GM21423 (cell line): ENCODE results near the gene DTL.
A peak's percentile ranks its signal among the peaks of the same experiment; 100 is the strongest.

Experiments used
- ATAC-seq: cut with Tn5 transposase; IDR thresholded peaks from one replicate; pipeline ENCODE4 v1.9.1; 2021; ENCODE audit warnings: mild to moderate bottlenecking, moderate library complexity; ENCODE audit not compliant: unreplicated experiment

The DTL gene

DNA sequence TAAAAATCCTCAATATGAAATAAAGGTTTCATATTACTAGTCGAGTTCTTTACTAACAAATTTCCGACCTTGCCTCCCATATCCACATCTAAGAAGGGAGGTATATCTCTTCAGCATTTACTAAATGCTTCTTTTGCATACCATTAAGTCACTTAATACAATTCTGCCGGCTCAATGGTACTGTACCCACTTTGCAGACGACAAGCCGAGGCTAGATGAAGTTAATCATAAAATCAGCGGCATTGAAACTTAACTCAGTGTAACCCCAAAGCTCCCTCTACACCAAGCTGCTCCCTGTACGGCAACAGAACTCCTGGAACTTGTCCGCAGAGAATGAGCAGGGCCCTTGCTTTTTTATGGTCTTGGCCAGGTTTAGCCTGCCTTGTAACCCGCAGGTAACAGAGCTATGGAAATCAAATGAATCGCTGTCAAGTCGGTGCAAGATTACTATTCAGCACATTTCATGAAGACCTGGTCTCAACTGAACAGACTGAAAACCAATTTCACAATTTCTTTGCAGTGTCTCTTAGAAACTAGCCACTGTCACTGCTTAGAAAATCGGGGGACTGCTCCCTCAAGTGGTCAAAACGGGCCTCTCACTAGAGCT lies 929 bp upstream of the DTL start:
- ATAC-seq: peak; percentile 0

- peak; percentile 10 for ATAC-seq
These were observed 472 bp downstream of the DTL start for GRCh38 chr1:212035835-212036605.

- ATAC-seq: no peak
These were observed 2.4 kb downstream of the DTL start for GRCh38 chr1:212037900-212038299.

DNA sequence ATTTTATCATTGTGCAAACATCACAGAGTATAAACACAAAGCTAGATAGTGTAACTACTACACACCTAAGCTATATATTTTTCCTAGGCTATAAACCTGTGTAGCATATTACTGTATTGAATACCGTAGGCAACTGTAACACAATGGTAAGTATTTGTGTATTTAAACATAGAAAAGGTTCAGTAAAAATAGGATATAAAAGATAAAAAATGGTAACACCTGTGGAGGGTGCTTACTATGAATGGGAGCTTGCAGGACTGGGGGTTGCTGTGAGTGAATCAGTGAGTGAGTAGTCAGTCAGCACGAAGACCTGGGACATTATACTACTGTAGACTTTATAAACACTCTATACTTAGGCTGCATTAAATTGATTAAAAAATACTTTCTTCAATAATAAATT lies 4.1 kb downstream of the DTL start:
- no peak for ATAC-seq

GRCh38 chr1:212040629-212041412 lies 5.3 kb downstream of the DTL start:
- no peak for ATAC-seq

- ATAC-seq: no peak
These were observed 6.9 kb downstream of the DTL start for GRCh38 chr1:212042436-212042835.

GRCh38 chr1:212044851-212045250 lies 9.3 kb downstream of the DTL start:
- no peak for ATAC-seq

- no peak for ATAC-seq
These were observed 10.4 kb downstream of the DTL start for GRCh38 chr1:212045981-212046380.

GRCh38 chr1:212053993-212054392 lies 18.4 kb downstream of the DTL start:
- ATAC-seq: no peak

GRCh38 chr1:212055333-212055732 lies 19.8 kb downstream of the DTL start:
- ATAC-seq: no peak

- ATAC-seq: no peak
These were observed 25.3 kb downstream of the DTL start for GRCh38 chr1:212060632-212061472.

- no peak for ATAC-seq
These were observed 27.4 kb downstream of the DTL start for GRCh38 chr1:212062832-212063438.

- no peak for ATAC-seq
These were observed 32.2 kb downstream of the DTL start for GRCh38 chr1:212067787-212068186.

- no peak for ATAC-seq
These were observed 35.3 kb downstream of the DTL start for GRCh38 chr1:212070720-212071302.

- ATAC-seq: no peak
These were observed 36.5 kb downstream of the DTL start for GRCh38 chr1:212072047-212072446.

- no peak for ATAC-seq
These were observed 37.9 kb downstream of the DTL start for GRCh38 chr1:212073490-212073889.

GRCh38 chr1:212074313-212074712 lies 38.8 kb downstream of the DTL start:
- no peak for ATAC-seq

DNA sequence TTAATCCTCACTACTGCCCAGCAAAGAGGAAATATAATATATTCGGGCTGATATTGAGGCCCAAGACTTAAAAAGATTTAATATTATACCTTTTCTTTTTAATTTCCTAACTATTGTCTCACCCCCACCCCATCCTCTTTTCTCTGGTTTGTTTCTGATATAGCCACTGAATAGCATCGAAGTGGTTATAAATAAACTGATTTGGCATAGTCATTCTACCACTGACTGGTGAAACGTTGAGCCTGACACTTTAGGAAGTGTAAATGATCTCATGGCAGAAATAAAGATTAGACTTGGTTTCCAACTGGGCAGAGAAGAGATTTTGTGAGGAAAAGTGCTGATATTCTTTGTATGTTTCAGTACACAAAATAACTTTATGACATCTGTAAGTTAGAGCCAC lies 39.3 kb downstream of the DTL start:
- ATAC-seq: no peak

DNA sequence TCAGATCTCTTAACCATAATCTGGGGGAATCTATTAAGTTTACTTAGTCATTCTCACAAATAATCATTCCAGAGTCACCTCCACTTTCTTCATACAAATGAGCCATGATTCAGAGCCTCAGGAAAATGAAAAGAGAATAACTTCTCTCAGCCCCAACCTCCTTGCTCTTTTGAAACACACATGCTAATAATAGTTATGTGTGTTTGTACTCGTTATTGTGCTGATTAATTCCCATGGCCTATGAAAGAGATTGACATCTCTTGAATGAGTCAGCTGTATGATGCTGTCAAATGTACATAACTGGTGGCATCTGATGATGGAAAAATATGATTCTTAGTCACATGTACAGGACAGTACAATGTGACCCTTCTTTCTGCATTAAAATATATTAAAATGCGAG lies 41.5 kb downstream of the DTL start:
- ATAC-seq: no peak

DNA sequence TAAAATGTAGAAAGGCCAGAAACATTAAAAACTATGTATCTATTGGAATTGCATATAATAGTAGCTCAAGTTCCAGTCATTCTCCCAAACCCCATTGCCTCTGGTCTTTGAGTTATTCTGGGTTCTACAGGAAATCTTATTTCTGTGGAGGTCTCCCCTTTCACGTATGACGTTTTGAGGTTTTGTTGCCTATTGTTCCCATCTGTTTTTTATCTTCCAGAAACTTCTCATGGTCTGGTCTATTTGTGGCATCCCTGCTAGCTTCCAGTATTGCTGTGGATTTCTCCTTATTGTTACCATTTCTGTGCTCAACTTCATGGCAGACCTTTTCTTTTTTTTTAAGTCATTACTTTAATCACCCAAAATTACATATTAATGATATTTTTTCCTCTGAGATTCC lies 43.3 kb downstream of the DTL start:
- ATAC-seq: no peak
